Endothelial cell of umbilical vein (primary cell): ENCODE results near the gene PIWIL4. TPM values are rescaled to one million over a fixed set of nuclear protein-coding genes. Genes with fewer than 3 reads are reported as not detected.

Experiments
- BruUV-seq: library from RNA; stranded (reverse); fragments of 400-500 nt; replicated peaks from 2 replicates; lab custom pipeline; 2021; lab: Mats Ljungman, UMichigan
- CTCF ChIA-PET: fragments of 300-600, 350-600 bp; sonication (Branson Sonifier 250); formaldehyde crosslinking; loops from one replicate; lab custom pipeline; 2021; ENCODE audit warnings: antibody characterized with exemption, inconsistent platforms; lab: Charles Lee
- POLR2A ChIA-PET: fragments of 300-600, 350-600 bp; sonication (Branson Sonifier 250); formaldehyde crosslinking; loops from one replicate; lab custom pipeline; 2021; ENCODE audit warnings: antibody characterized with exemption, inconsistent platforms; lab: Charles Lee
- DNase-seq: peaks from one replicate; pipeline ENCODE4 v3.0.0-alpha.2; 2011; ENCODE audit warnings: low read depth, low spot score
- FAIRE-seq: peaks from 2 replicates; lab custom pipeline; 2011; peaks lifted over from hg19 to GRCh38; lab: Jason Lieb, UNC
- H2AFZ ChIP-seq: 2 replicates; pipeline ENCODE4 v1.6.0; 2012; ENCODE audit warnings: low read depth, low read length, control low read depth, inconsistent platforms
- H3K27ac ChIP-seq: 2 replicates; pipeline ENCODE4 v1.5.1; 2011; ENCODE audit warnings: low read depth, mild to moderate bottlenecking, control low read depth, low read length, moderate library complexity; ENCODE audit not compliant: insufficient read depth
- H3K27me3 ChIP-seq, 2 experiments: 2 replicates each; pipeline versions ENCODE4 v1.6.0 to v1.6.1; 2011; ENCODE audit warnings: low read length in 2 of 2, mixed read lengths in 1 of 2; ENCODE audit not compliant: control insufficient read depth in 2 of 2, insufficient read depth in 2 of 2
- H3K36me3 ChIP-seq, 2 experiments: 2 replicates in 1 of 2; 3 replicates in 1 of 2; pipeline ENCODE4 v1.5.1; 2011; ENCODE audit warnings: low read length in 2 of 2, mild to moderate bottlenecking in 1 of 2, moderate library complexity in 1 of 2; ENCODE audit not compliant: control insufficient read depth in 2 of 2, insufficient read depth in 2 of 2; ENCODE audit errors: extremely low read depth in 1 of 2
- H3K4me1 ChIP-seq: 3 replicates; pipeline ENCODE4 v1.5.1; 2011; ENCODE audit warnings: mild to moderate bottlenecking, low read length; ENCODE audit not compliant: control insufficient read depth, insufficient read depth; ENCODE audit errors: extremely low read depth
- H3K4me2 ChIP-seq: 2 replicates; pipeline ENCODE4 v1.6.1; 2011; ENCODE audit warnings: low read length, control low read depth, mixed read lengths; ENCODE audit not compliant: insufficient read depth
- H3K4me3 ChIP-seq, 3 experiments: fragments of 200-600 bp in 1 of 3; sonication (generic), shearing (Covaris generic) in 1 of 3; replicated peaks in 1 of 3; 2 replicates each; pipeline ENCODE4 v1.5.1; 2011 to 2016; ENCODE audit warnings: control low read depth in 3 of 3, low read length in 3 of 3, mild to moderate bottlenecking in 2 of 3, inconsistent platforms in 1 of 3, low read depth in 1 of 3, moderate library complexity in 1 of 3; ENCODE audit not compliant: insufficient read depth in 1 of 3
- H3K79me2 ChIP-seq: 2 replicates; pipeline ENCODE4 v1.6.0; 2012; ENCODE audit warnings: low read length, inconsistent platforms; ENCODE audit not compliant: control insufficient read depth, insufficient read depth
- H3K9ac ChIP-seq: replicated peaks from 2 replicates; pipeline ENCODE3; 2011; ENCODE audit warnings: low read length, control low read depth; ENCODE audit not compliant: insufficient read depth; ENCODE audit errors: extremely low read depth
- H3K9me1 ChIP-seq: replicated peaks from 3 replicates; pipeline ENCODE4 v1.6.0; 2011; ENCODE audit warnings: mild to moderate bottlenecking, low read length; ENCODE audit not compliant: control insufficient read depth, insufficient read depth; ENCODE audit errors: extremely low read depth
- H3K9me3 ChIP-seq: replicated peaks from 2 replicates; pipeline ENCODE4 v1.5.1; 2012; ENCODE audit warnings: low read length, inconsistent platforms; ENCODE audit not compliant: control insufficient read depth, insufficient read depth
- H4K20me1 ChIP-seq: replicated peaks from 2 replicates; pipeline ENCODE3; 2011; ENCODE audit warnings: mild to moderate bottlenecking, low read length; ENCODE audit not compliant: control insufficient read depth, insufficient read depth; ENCODE audit errors: extremely low read depth
- CTCF ChIP-seq, 2 donors: IDR thresholded peaks; 1 replicate in 1 of 2; 2 replicates in 1 of 2; pipeline ENCODE4 v1.5.1; 2011; ENCODE audit warnings: low read length in 2 of 2, mild to moderate bottlenecking in 2 of 2, moderate library complexity in 2 of 2, control low read depth in 1 of 2, inconsistent platforms in 1 of 2, low read depth in 1 of 2; ENCODE audit not compliant: insufficient read depth in 1 of 2; ENCODE audit errors: extremely low read depth in 1 of 2
- EZH2 ChIP-seq: IDR thresholded peaks from 2 replicates; pipeline ENCODE4 v1.6.1; 2012; ENCODE audit warnings: borderline replicate concordance, low read depth, mild to moderate bottlenecking, moderate library complexity, low read length, inconsistent platforms; ENCODE audit not compliant: severe bottlenecking
- FOS ChIP-seq: IDR thresholded peaks from 2 replicates; pipeline ENCODE4 v1.6.1; 2011; ENCODE audit warnings: mild to moderate bottlenecking, low read length, moderate library complexity, borderline replicate concordance; ENCODE audit not compliant: insufficient read depth
- GATA2 ChIP-seq: IDR thresholded peaks from 2 replicates; pipeline ENCODE4 v1.7.0; 2011; ENCODE audit warnings: low read depth, mild to moderate bottlenecking, moderate library complexity, mixed read lengths, low read length; ENCODE audit not compliant: insufficient read length, insufficient read depth
- JUN ChIP-seq: IDR thresholded peaks from 2 replicates; pipeline ENCODE4 v1.6.1; 2011; ENCODE audit warnings: borderline replicate concordance, low read depth; ENCODE audit not compliant: insufficient read length, insufficient read depth
- MYC ChIP-seq: IDR thresholded peaks from one replicate; pipeline ENCODE4 v1.6.1; 2011; ENCODE audit warnings: mild to moderate bottlenecking, low read depth, low read length
- POLR2A ChIP-seq: IDR thresholded peaks from 2 replicates; pipeline ENCODE4 v1.6.1; 2012; ENCODE audit warnings: low read depth, mild to moderate bottlenecking, control low read depth, low read length
- POLR2AphosphoS5 ChIP-seq: IDR thresholded peaks from 2 replicates; pipeline ENCODE4 v1.6.1; 2012; ENCODE audit warnings: low read depth, mild to moderate bottlenecking, control low read depth, low read length, moderate library complexity; ENCODE audit not compliant: insufficient read depth
- dilution Hi-C: fragments of 300-500 bp; cut with MboI; formaldehyde crosslinking; loops from one replicate; pipeline ENCODE4 v1.15.0; 2019; ENCODE audit warnings: low sequenced_read_pairs; ENCODE audit not compliant: extremely low pct_ligation_motif_present
- intact Hi-C: fragments of 100-400 bp; cut with micrococcal nuclease; formaldehyde crosslinking; loops from one replicate; pipeline ENCODE4 v1.10.0; 2022
- polyA plus RNA-seq, 4 experiments: library from polyadenylated mRNA; depleted of rRNA in 3 of 4; stranded (reverse) in 3 of 4; unstranded in 1 of 4; fragments of >200 nt; gene quantifications; 2 replicates each; pipeline versions ENCODE4 v1.2.1 to v1.2.3, GENCODE V29; 2011 to 2012; ENCODE audit warnings: missing spikeins in 1 of 4
- total RNA-seq: library from RNA; stranded (reverse); gene quantifications from 2 replicates; pipeline ENCODE4 v1.2.3, GENCODE V29; 2021
- TF ChIP-seq, protein P1 (sequence below): IDR thresholded peaks from 2 replicates; pipeline ENCODE4 v1.6.1; 2011; ENCODE audit not compliant: insufficient read depth, insufficient read length

PIWIL4 gene
- total and polyA plus RNA-seq, 2 donors (not counting 3 experiments of a cell fraction or from before 2014, with no cell fraction given) = 0.55 to 0.64 TPM

DNA sequence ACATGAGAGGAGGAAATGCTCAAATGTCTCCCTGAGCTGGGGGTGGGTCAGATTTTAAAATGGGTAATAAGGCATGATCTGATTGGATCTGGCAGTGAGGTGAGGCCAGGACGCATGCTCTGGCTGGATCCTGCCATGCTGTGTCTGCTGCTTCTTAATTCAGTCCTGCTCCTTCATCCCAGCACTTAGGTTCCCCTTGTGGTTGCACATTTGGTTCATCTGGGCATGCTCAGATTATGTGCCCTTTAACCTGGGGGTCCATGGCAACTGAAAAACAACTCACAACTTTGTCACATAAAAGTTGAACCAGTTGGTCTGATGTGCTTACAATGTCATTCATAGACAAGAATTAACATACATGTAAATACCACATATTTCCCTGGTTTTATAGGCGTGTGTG, 67.9 kb downstream of the PIWIL4 start:
- CTCF ChIA-PET = no interaction called here
- H3K9ac ChIP-seq = no peak overlapping the region
- H3K4me3 ChIP-seq = no peak overlapping the region
- no peak overlapping the region for H3K27ac ChIP-seq
- no TSS peak for BruUV-seq
- H3K4me1 ChIP-seq = peaks cover 7% of the 10 kb centered on the region
- FAIRE-seq = no peak
- no peaks in the 10 kb centered on the region for H3K79me2 ChIP-seq
- dilution Hi-C loops (no loop called here), intact Hi-C loops (no loop called here)
- no peaks in the 10 kb centered on the region for H3K9me1 ChIP-seq
- H3K27me3 ChIP-seq = no peaks in the 10 kb centered on the region
- no peak overlapping the region for H2AFZ ChIP-seq
- no peaks in the 10 kb centered on the region for H4K20me1 ChIP-seq
- no peak for DNase-seq
- TF ChIP-seq POLR2AphosphoS5 (no peak), CTCF (IDR thresholded peaks at IDR 0.05; ENCODE audit: extremely low read depth in 1 of 2, insufficient read depth in 1 of 2, low read depth in 1 of 2, low read length in 2 of 2) (no peak), EZH2 (no peak), FOS (no peak), MYC (no peak), POLR2A (no peak), JUN (no peak), GATA2 (no peak)
- TF ChIP-seq, protein P1, sequence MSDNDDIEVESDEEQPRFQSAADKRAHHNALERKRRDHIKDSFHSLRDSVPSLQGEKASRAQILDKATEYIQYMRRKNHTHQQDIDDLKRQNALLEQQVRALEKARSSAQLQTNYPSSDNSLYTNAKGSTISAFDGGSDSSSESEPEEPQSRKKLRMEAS = no peak
- no peaks in the 10 kb centered on the region for H3K36me3 ChIP-seq
- H3K9me3 ChIP-seq = no peaks in the 10 kb centered on the region
- POLR2A ChIA-PET = interaction anchor here (0.7 kb wide), 2 partner anchors 98 to 1484 kb away, joined by 3 to 4 read pairs; no protein-coding TSS in a partner anchor
- no peak overlapping the region for H3K4me2 ChIP-seq
